Tibial nerve (tissue), 3 donors: ENCODE results near the gene CSF1.

Experiments
- POLR2A ChIP-seq, 2 donors: fragments of 450-650 bp; IDR thresholded peaks; one replicate each; pipeline ENCODE4 v1.6.1; 2017; ENCODE audit warnings: antibody characterized with exemption in 2 of 2, mild to moderate bottlenecking in 2 of 2, moderate library complexity in 2 of 2
- TF ChIP-seq, protein P1 (sequence below), 5 experiments: fragments of 200-600 bp in 3 of 5; fragments of 450-650 bp in 2 of 5; sonication (generic) in 3 of 5; IDR thresholded peaks; one replicate each; pipeline ENCODE4 v1.5.1; 2016 to 2019; ENCODE audit warnings: antibody characterized with exemption in 5 of 5, mild to moderate bottlenecking in 3 of 5, moderate library complexity in 2 of 5

DNA sequence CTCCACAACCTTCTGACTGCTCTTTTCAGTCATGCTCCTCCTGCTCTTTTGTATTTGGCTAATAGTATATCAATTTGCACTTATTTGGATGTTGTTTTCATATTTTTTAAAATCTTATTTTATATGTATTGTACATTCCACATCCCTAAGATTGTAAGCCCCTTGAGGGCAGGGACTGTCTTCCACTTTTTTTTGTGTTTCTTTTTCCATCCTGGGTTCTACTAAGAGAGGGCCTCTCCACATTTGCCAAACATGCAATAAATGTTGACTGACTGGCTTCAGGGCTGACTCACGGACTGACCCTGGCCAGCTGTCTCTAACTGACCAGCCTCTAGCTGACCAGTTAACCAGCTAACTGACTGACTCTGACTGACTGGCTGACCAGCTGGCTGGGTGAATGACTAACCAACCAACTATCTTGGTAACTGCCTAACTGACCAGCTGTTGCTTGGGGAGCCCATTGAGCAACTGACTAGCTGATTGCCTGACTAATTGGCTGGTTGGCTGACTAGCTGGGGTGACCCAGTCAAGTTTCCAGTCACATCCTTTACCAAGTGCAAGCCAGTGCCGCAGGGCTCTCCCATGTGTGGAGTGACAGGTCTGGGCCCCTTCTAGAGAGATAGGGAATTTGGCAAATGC is 16.1 kb downstream of the CSF1 start:
- TF ChIP-seq, protein P1, sequence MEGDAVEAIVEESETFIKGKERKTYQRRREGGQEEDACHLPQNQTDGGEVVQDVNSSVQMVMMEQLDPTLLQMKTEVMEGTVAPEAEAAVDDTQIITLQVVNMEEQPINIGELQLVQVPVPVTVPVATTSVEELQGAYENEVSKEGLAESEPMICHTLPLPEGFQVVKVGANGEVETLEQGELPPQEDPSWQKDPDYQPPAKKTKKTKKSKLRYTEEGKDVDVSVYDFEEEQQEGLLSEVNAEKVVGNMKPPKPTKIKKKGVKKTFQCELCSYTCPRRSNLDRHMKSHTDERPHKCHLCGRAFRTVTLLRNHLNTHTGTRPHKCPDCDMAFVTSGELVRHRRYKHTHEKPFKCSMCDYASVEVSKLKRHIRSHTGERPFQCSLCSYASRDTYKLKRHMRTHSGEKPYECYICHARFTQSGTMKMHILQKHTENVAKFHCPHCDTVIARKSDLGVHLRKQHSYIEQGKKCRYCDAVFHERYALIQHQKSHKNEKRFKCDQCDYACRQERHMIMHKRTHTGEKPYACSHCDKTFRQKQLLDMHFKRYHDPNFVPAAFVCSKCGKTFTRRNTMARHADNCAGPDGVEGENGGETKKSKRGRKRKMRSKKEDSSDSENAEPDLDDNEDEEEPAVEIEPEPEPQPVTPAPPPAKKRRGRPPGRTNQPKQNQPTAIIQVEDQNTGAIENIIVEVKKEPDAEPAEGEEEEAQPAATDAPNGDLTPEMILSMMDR (IDR thresholded peaks at IDR 0.05) = no peak
- no peak for TF ChIP-seq POLR2A (IDR thresholded peaks at IDR 0.05)
